HepG2 (cell line): ENCODE data around the gene MYO3A. TPM values are rescaled to one million over a fixed set of nuclear protein-coding genes. Genes with fewer than 3 reads are reported as not detected.

ENCODE experiments used
- ATAC-seq: fragments of 200-7000 bp; cut with Tn5 transposase; 3 replicates; pipeline ENCODE4 v1.9.1; 2020; ENCODE audit warnings: mild to moderate bottlenecking, moderate library complexity
- BruUV-seq: library from RNA; stranded (reverse); fragments of 400-500 nt; replicated peaks from 2 replicates; lab custom pipeline; 2021; lab: Mats Ljungman, UMichigan
- CTCF ChIA-PET: fragments of 300-600 bp; formaldehyde crosslinking; extraction: SDS; loops from one replicate; lab custom pipeline; 2021; ENCODE audit warnings: low total read pairs, inconsistent platforms, low intra/inter-chr PET ratio; lab: Yijun Ruan, JAX
- POLR2A ChIA-PET: fragments of 350-600 bp; sonication (Branson Sonifier 250); formaldehyde crosslinking; loops from one replicate; lab custom pipeline; 2020; ENCODE audit warnings: antibody characterized with exemption, inconsistent platforms; lab: Yijun Ruan, JAX
- DNase-seq: peaks from one replicate; pipeline ENCODE4 v3.0.0-alpha.2; 2015; ENCODE audit warnings: low spot score
- FAIRE-seq: peaks from 3 replicates; lab custom pipeline; 2011; peaks lifted over from hg19 to GRCh38; lab: Jason Lieb, UNC
- H2AFZ ChIP-seq: one replicate; pipeline ENCODE4 v1.6.1; 2011; ENCODE audit warnings: low read length, inconsistent platforms
- H3K27ac ChIP-seq: fragments of 300-600 bp; 3 replicates; pipeline ENCODE4 v1.8.0; 2011; ENCODE audit warnings: mixed run types, mild to moderate bottlenecking, mixed read lengths, low read length, inconsistent platforms; ENCODE audit not compliant: insufficient read depth; ENCODE audit errors: extremely low read length
- H3K27me3 ChIP-seq, 2 experiments: fragments of 200-600 bp in 1 of 2; 2 replicates in 1 of 2; 3 replicates in 1 of 2; pipeline versions ENCODE4 v1.6.0 to v1.8.0; 2011; ENCODE audit warnings: low read length in 2 of 2, mild to moderate bottlenecking in 2 of 2, moderate library complexity in 2 of 2, inconsistent platforms in 1 of 2; ENCODE audit not compliant: insufficient read depth in 2 of 2, control insufficient read depth in 1 of 2
- H3K36me3 ChIP-seq, 2 experiments: fragments of 200-600 bp in 1 of 2; replicated peaks in 1 of 2; 2 replicates in 1 of 2; 3 replicates in 1 of 2; pipeline versions ENCODE4 v1.5.1 to v1.8.0; 2011; ENCODE audit warnings: low read length in 2 of 2, inconsistent platforms in 1 of 2; ENCODE audit not compliant: insufficient read depth in 2 of 2, control insufficient read depth in 1 of 2
- H3K4me1 ChIP-seq: 2 replicates; pipeline ENCODE4 v1.5.1; 2012; ENCODE audit warnings: low read length, inconsistent platforms; ENCODE audit not compliant: insufficient read depth
- H3K4me2 ChIP-seq: 2 replicates; pipeline ENCODE4 v1.6.0; 2011; ENCODE audit warnings: low read depth, low read length, inconsistent platforms
- H3K4me3 ChIP-seq, 3 experiments: fragments of 200-600 bp in 1 of 3; sonication (generic), shearing (Covaris generic) in 1 of 3; replicated peaks in 1 of 3; 2 replicates each; pipeline ENCODE4 v1.5.1; 2011 to 2016; ENCODE audit warnings: low read length in 3 of 3, inconsistent platforms in 2 of 3, low read depth in 2 of 3, mild to moderate bottlenecking in 2 of 3, control low read depth in 1 of 3, mixed read lengths in 1 of 3; ENCODE audit not compliant: insufficient read depth in 1 of 3
- H3K79me2 ChIP-seq: one replicate; pipeline ENCODE4 v1.6.1; 2011; ENCODE audit warnings: low read length, inconsistent platforms; ENCODE audit not compliant: insufficient read depth
- H3K9ac ChIP-seq: 2 replicates; pipeline ENCODE4 v1.6.0; 2011; ENCODE audit warnings: mild to moderate bottlenecking, low read depth, low read length, inconsistent platforms; ENCODE audit not compliant: insufficient read depth
- H3K9me3 ChIP-seq: 2 replicates; pipeline ENCODE4 v1.5.1; 2012; ENCODE audit warnings: mild to moderate bottlenecking, low read length
- H4K20me1 ChIP-seq: 2 replicates; pipeline ENCODE4 v1.6.0; 2011; ENCODE audit warnings: inconsistent platforms, mild to moderate bottlenecking, low read length, moderate library complexity; ENCODE audit not compliant: insufficient read depth
- ELF1 ChIP-seq: sonication (generic); formaldehyde crosslinking; IDR thresholded peaks from 2 replicates; pipeline ENCODE4 v1.4.0; 2020; ENCODE audit warnings: missing genetic modification reagents
- GPN1 ChIP-seq: sonication (generic); formaldehyde crosslinking; IDR thresholded peaks from 2 replicates; pipeline ENCODE4 v1.5.1; 2020; ENCODE audit warnings: missing genetic modification reagents, borderline replicate concordance
- HOXA3 ChIP-seq: sonication (generic); formaldehyde crosslinking; IDR thresholded peaks from 2 replicates; pipeline ENCODE4 v1.5.0; 2020; ENCODE audit warnings: missing genetic modification reagents
- IRF2 ChIP-seq: IDR thresholded peaks from 2 replicates; pipeline ENCODE4 v1.6.1; 2018; ENCODE audit warnings: missing genetic modification reagents, missing compliant biosample characterization
- JARID2 ChIP-seq: sonication (generic); formaldehyde crosslinking; IDR thresholded peaks from 2 replicates; pipeline ENCODE4 v1.8.1; 2023; ENCODE audit warnings: missing genetic modification reagents, inconsistent platforms; ENCODE audit not compliant: insufficient replicate concordance
- KAT7 ChIP-seq: IDR thresholded peaks from 2 replicates; pipeline ENCODE4 v1.6.1; 2018; ENCODE audit warnings: borderline replicate concordance, missing compliant biosample characterization
- KDM5B ChIP-seq: sonication (generic); formaldehyde crosslinking; IDR thresholded peaks from 2 replicates; pipeline ENCODE4 v1.4.0; 2020; ENCODE audit warnings: missing genetic modification reagents, mild to moderate bottlenecking, borderline replicate concordance
- KLF13 ChIP-seq: sonication (generic); formaldehyde crosslinking; IDR thresholded peaks from 2 replicates; pipeline ENCODE4 v1.4.0; 2020; ENCODE audit warnings: mild to moderate bottlenecking, missing genetic modification reagents
- MXI1 ChIP-seq: IDR thresholded peaks from 3 replicates; pipeline ENCODE4 v1.6.1; 2012; ENCODE audit warnings: low read depth, low read length, inconsistent platforms, borderline replicate concordance
- NR1H2 ChIP-seq: sonication (generic); formaldehyde crosslinking; IDR thresholded peaks from 2 replicates; pipeline ENCODE4 v1.8.1; 2022; ENCODE audit warnings: low read depth, missing genetic modification reagents, borderline replicate concordance
- RFX3 ChIP-seq: IDR thresholded peaks from 2 replicates; pipeline ENCODE4 v1.6.1; 2016; ENCODE audit warnings: missing biosample characterization, missing genetic modification reagents
- RFXAP ChIP-seq: sonication (generic); formaldehyde crosslinking; IDR thresholded peaks from 2 replicates; pipeline ENCODE4 v1.4.0; 2020; ENCODE audit warnings: missing genetic modification reagents, borderline replicate concordance
- RXRB ChIP-seq: IDR thresholded peaks from 2 replicates; pipeline ENCODE4 v1.6.1; 2016; ENCODE audit warnings: borderline replicate concordance, missing genetic modification reagents, missing compliant biosample characterization
- ZC3H4 ChIP-seq: sonication (generic); formaldehyde crosslinking; IDR thresholded peaks from 2 replicates; pipeline ENCODE4 v1.4.0; 2020; ENCODE audit warnings: missing genetic modification reagents, borderline replicate concordance
- ZNF251 ChIP-seq: sonication (generic); formaldehyde crosslinking; IDR thresholded peaks from 2 replicates; pipeline ENCODE4 v1.9.0; 2021; ENCODE audit warnings: mild to moderate bottlenecking, missing genetic modification reagents
- ZNF577 ChIP-seq: sonication (generic); formaldehyde crosslinking; IDR thresholded peaks from 2 replicates; pipeline ENCODE4 v1.4.0; 2020; ENCODE audit warnings: mild to moderate bottlenecking, low read depth, missing genetic modification reagents, borderline replicate concordance
- ZSCAN22 ChIP-seq: sonication (generic); formaldehyde crosslinking; IDR thresholded peaks from 2 replicates; pipeline ENCODE4 v1.4.0; 2020; ENCODE audit warnings: mild to moderate bottlenecking, missing genetic modification reagents
- WGBS: methylation state at CpG from one replicate; pipeline ENCODE4 v1.1.6; 2017; ENCODE audit warnings: low lambda C conversion rate; 5-methylcytosine and 5-hydroxymethylcytosine counted together
- in situ Hi-C: cut with HindIII; loops from 2 replicates; pipeline ENCODE4 v1.10.0; 2017; ENCODE audit warnings: low pct_unique_long_range_greater_than_20kb; ENCODE audit not compliant: extremely low pct_ligation_motif_present
- intact Hi-C: fragments of 100-400 bp; cut with micrococcal nuclease; formaldehyde crosslinking; loops from one replicate; pipeline ENCODE4 v1.10.0; 2022; ENCODE audit not compliant: unreplicated experiment
- polyA plus RNA-seq, 8 experiments: library from polyadenylated mRNA; depleted of rRNA in 3 of 8; stranded (reverse) in 7 of 8; unstranded in 1 of 8; fragments of >200 nt; fragmentation: Illumina TruSeq in 4 of 8; extraction: Trizol in 4 of 8; gene quantifications; 2 replicates each; pipeline versions ENCODE4 v1.2.1 to v1.2.3, GENCODE V29; 2011 to 2016; ENCODE audit warnings: low read depth in 4 of 8, missing spikeins in 1 of 8, mixed read lengths in 1 of 8; ENCODE audit not compliant: insufficient read depth in 1 of 8
- total RNA-seq, 5 experiments: library from RNA; depleted of rRNA; stranded (reverse); fragments of >200 nt; fragmentation: Illumina TruSeq; extraction: Trizol; gene quantifications; 2 replicates each; pipeline ENCODE4 v1.2.3, GENCODE V29; 2016; ENCODE audit warnings: low read depth in 1 of 5
- TF ChIP-seq, protein P1 (sequence below): IDR thresholded peaks from 2 replicates; pipeline ENCODE4 v1.6.1; 2016; ENCODE audit warnings: missing compliant biosample characterization, missing genetic modification reagents, borderline replicate concordance
- TF ChIP-seq, protein P2 (sequence below): sonication (generic); formaldehyde crosslinking; IDR thresholded peaks from 2 replicates; pipeline ENCODE4 v1.8.0; 2022; ENCODE audit warnings: missing genetic modification reagents, mild to moderate bottlenecking, moderate library complexity, borderline replicate concordance
- TF ChIP-seq, protein P3 (sequence below): sonication (generic); IDR thresholded peaks from 2 replicates; pipeline ENCODE4 v1.6.1; 2016; ENCODE audit warnings: low read depth, borderline replicate concordance
- TF ChIP-seq, protein P4 (sequence below): sonication (generic); formaldehyde crosslinking; IDR thresholded peaks from 2 replicates; pipeline ENCODE4 v1.4.0; 2020; ENCODE audit warnings: mild to moderate bottlenecking, missing genetic modification reagents

MYO3A gene
- total and polyA plus RNA-seq, 2 of the 13 experiments (the other 11 are each of a cell fraction or from before 2014, with no cell fraction given): not detected

DNA sequence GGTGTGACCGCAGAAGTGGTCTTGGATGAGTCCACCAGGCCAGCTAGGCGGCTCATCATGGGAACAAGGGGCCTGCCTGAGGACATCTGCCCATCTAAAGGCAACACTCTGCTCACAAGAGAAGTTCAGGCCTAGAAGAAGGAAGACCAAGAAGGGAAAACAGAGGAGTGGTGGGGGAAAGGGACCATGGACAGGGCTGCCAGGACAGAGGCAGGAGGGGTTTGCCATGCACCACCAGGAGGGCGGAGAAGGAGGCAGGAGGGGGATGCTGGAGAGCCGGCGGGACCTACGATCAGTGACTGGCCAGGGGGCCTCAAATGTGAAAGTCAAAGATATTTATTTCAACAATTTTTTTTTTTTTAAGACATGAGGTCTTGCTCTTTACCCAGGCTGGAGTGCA, 315.7 kb downstream of the MYO3A start (continued):
- TF ChIP-seq, protein P1, sequence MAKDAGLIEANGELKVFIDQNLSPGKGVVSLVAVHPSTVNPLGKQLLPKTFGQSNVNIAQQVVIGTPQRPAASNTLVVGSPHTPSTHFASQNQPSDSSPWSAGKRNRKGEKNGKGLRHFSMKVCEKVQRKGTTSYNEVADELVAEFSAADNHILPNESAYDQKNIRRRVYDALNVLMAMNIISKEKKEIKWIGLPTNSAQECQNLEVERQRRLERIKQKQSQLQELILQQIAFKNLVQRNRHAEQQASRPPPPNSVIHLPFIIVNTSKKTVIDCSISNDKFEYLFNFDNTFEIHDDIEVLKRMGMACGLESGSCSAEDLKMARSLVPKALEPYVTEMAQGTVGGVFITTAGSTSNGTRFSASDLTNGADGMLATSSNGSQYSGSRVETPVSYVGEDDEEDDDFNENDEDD (CRISPR knock-in tag): no peak
- TF ChIP-seq NR1H2 (CRISPR knock-in tag): no peak
- no peak for TF ChIP-seq ZNF251 (CRISPR knock-in tag)

DNA sequence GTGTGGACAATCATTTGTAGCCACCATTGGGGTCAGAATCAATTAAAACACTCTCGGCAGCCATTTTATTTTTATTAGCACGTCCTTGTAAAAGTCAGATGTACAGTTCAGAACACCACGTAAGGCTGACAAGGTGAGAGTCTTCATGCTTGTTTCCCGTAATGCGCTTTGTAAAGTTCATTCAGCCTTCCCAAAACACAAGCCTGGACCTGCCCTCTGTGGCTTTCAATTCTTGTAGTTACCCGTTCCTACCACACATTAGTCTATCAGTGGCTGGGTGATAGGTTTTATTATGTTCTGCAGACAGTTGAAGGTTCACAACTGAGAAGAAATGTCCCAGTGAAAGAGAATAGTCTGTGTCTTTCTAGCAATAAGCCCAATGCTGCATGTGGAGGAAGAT, 317.9 kb downstream of the MYO3A start:
- intact Hi-C loops: no loop called here
- no TSS peak for BruUV-seq
- Histone ChIP-seq H3K79me2 (no peaks in the 10 kb centered on the region), H3K36me3 (no peaks in the 10 kb centered on the region), H3K9me3 (no peaks in the 10 kb centered on the region), H3K9ac (no peak overlapping the region), H3K4me2 (no peak overlapping the region), H3K4me3 (no peak overlapping the region), H4K20me1 (no peaks in the 10 kb centered on the region), H3K27ac (no peak overlapping the region), H3K27me3 (peaks cover 0 to 6% of the 10 kb centered on the region in 2 experiments; a peak in 2 of 5 replicates), H3K4me1 (no peaks in the 10 kb centered on the region), H2AFZ (no peak overlapping the region)
- ChIA-PET POLR2A (no interaction called here), CTCF (no interaction called here)
- TF ChIP-seq ZC3H4 (CRISPR knock-in tag) (no peak), ZNF577 (CRISPR knock-in tag) (no peak), GPN1 (no peak), KLF13 (CRISPR knock-in tag) (no peak), HOXA3 (CRISPR knock-in tag) (no peak), RFX3 (CRISPR knock-in tag) (no peak), JARID2 (no peak), MXI1 (no peak), RFXAP (no peak), IRF2 (CRISPR knock-in tag) (no peak), KAT7 (no peak), KDM5B (no peak), ELF1 (CRISPR knock-in tag) (no peak), RXRB (no peak), ZSCAN22 (no peak)
- TF ChIP-seq, protein P2, sequence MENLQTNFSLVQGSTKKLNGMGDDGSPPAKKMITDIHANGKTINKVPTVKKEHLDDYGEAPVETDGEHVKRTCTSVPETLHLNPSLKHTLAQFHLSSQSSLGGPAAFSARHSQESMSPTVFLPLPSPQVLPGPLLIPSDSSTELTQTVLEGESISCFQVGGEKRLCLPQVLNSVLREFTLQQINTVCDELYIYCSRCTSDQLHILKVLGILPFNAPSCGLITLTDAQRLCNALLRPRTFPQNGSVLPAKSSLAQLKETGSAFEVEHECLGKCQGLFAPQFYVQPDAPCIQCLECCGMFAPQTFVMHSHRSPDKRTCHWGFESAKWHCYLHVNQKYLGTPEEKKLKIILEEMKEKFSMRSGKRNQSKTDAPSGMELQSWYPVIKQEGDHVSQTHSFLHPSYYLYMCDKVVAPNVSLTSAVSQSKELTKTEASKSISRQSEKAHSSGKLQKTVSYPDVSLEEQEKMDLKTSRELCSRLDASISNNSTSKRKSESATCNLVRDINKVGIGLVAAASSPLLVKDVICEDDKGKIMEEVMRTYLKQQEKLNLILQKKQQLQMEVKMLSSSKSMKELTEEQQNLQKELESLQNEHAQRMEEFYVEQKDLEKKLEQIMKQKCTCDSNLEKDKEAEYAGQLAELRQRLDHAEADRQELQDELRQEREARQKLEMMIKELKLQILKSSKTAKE (CRISPR knock-in tag): no peak
- TF ChIP-seq, protein P3, sequence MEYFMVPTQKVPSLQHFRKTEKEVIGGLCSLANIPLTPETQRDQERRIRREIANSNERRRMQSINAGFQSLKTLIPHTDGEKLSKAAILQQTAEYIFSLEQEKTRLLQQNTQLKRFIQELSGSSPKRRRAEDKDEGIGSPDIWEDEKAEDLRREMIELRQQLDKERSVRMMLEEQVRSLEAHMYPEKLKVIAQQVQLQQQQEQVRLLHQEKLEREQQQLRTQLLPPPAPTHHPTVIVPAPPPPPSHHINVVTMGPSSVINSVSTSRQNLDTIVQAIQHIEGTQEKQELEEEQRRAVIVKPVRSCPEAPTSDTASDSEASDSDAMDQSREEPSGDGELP: no peak
- TF ChIP-seq, protein P4, sequence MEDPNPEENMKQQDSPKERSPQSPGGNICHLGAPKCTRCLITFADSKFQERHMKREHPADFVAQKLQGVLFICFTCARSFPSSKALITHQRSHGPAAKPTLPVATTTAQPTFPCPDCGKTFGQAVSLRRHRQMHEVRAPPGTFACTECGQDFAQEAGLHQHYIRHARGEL (CRISPR knock-in tag): no peak
- no peak for FAIRE-seq
- WGBS: 17% methylated on average over 6 of the region's 6 CpGs
- in situ Hi-C loops: loop anchor here (25.0 kb wide), 1 partner anchor 515 kb away; no protein-coding TSS in a partner anchor
- ATAC-seq: no peak
- DNase-seq: no peak
